ENCODE measurements around the gene TAT.

- TF ChIP-seq CTCF (tag by site-specific recombination; IDR thresholded peaks at IDR 0.05), result peak; percentile 62; the same call in 1 of the 2 replicates
- no peak for TF ChIP-seq REST (tag by site-specific recombination; IDR thresholded peaks at IDR 0.05)
- TF ChIP-seq ZNF146 (tag by site-specific recombination; IDR thresholded peaks at IDR 0.05), result no peak
- TF ChIP-seq ZNF658 (tag by site-specific recombination; IDR thresholded peaks at IDR 0.05), result no peak
- no peak for TF ChIP-seq KLF7 (tag by site-specific recombination; IDR thresholded peaks at IDR 0.05; ENCODE audit: borderline replicate concordance)
- TF ChIP-seq ZNF398 (tag by site-specific recombination; IDR thresholded peaks at IDR 0.05), result no peak
- TF ChIP-seq KLF16 (tag by site-specific recombination; IDR thresholded peaks at IDR 0.05), result no peak
- TF ChIP-seq ZNF660 (tag by site-specific recombination; IDR thresholded peaks at IDR 0.05), result no peak
- TF ChIP-seq SP2 (tag by site-specific recombination; IDR thresholded peaks at IDR 0.05), result no peak
- TF ChIP-seq ZNF18 (tag by site-specific recombination; IDR thresholded peaks at IDR 0.05), result no peak
- no peak for TF ChIP-seq ZNF561 (tag by site-specific recombination; IDR thresholded peaks at IDR 0.05; ENCODE audit: borderline replicate concordance)
- TF ChIP-seq PATZ1 (tag by site-specific recombination; IDR thresholded peaks at IDR 0.05), result no peak
- TF ChIP-seq ZBTB6 (tag by site-specific recombination; IDR thresholded peaks at IDR 0.05), result no peak
Observed at GRCh38 chr16:71542377-71542776, 34.5 kb downstream of the TAT start.
